ENCODE results near the gene BTBD9. TPM values are rescaled to one million over a fixed set of nuclear protein-coding genes. Genes with fewer than 3 reads are reported as not detected.

Gene BTBD9
- total RNA-seq, 6 experiments from 2014 or later, result 11.0 to 12.7 (median 12.5) TPM

DNA sequence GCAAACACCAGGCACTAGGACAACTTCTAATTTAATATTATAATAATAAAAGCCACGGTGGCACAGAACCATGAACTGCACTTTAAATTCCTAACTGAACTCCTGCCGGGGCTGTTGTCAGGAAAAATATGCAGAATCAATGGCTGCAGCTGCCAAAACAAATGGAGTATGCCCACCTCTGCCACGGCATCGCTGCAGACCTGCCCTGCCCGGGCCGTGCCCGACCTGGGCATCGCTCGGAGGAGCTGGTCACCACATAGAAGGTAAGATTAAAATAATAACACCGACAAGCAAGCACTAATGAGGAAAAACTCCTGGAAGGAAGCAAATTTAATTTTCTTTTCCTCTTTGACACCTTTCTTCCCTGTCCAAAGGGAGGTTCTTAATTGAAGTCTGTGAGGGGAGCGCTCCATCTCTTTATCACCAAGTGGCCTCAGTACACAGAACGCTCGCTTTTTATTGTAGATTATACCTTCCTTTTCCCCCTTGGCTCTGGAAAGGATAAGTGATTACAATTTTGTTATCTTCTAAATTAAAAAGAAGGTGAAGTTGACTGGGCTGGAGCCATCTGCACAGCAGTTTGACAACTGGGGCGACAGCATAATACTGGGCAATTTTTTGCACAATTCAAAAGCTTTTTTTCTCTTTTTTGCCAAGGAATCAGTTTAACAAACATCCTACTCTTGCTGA lies 468.9 kb downstream of the BTBD9 start:
- Mint-ChIP-seq H3K36me3 (ENCODE audit: low read depth) (no peaks in the 10 kb centered on the region), H3K4me1 (ENCODE audit: low read depth) (no peaks in the 10 kb centered on the region), H3K4me3 (no peak overlapping the region), H3K27ac (no peak overlapping the region), H3K27me3 (ENCODE audit: insufficient read depth) (no peaks in the 10 kb centered on the region), H3K9me3 (no peaks in the 10 kb centered on the region)
- TF ChIP-seq, protein P1, sequence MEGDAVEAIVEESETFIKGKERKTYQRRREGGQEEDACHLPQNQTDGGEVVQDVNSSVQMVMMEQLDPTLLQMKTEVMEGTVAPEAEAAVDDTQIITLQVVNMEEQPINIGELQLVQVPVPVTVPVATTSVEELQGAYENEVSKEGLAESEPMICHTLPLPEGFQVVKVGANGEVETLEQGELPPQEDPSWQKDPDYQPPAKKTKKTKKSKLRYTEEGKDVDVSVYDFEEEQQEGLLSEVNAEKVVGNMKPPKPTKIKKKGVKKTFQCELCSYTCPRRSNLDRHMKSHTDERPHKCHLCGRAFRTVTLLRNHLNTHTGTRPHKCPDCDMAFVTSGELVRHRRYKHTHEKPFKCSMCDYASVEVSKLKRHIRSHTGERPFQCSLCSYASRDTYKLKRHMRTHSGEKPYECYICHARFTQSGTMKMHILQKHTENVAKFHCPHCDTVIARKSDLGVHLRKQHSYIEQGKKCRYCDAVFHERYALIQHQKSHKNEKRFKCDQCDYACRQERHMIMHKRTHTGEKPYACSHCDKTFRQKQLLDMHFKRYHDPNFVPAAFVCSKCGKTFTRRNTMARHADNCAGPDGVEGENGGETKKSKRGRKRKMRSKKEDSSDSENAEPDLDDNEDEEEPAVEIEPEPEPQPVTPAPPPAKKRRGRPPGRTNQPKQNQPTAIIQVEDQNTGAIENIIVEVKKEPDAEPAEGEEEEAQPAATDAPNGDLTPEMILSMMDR (IDR thresholded peaks at IDR 0.05), result no peak
- DNase-seq, result no peak

DNA sequence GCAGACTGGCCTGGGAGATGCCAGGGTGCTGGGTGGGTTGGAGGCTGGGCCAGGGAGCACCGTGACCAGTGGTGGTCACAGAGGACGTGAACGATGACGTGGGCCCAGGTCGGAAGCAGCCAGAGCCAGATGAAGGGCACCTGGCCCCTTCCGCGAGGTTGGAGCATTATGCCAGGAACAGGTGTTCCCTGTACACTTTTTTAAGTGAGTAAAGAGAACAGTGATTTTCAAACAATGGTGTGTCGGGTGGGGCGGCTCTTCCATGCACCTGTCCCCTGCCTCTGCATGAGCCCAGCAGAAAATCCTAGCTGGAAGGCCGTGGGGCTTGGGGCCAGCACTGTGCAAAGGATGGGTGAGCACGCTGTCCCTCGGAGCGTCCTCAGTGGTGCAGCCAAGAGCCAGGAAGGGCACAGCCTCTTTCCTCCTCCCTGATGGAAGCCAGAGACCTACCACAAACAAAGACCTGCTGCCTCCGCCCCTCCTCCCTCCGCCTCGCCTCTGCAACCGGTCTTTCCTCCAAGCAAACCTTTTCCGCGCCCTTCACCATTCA lies 469.7 kb downstream of the BTBD9 start:
- TF ChIP-seq, protein P1 (IDR thresholded peaks at IDR 0.05), result no peak
- Mint-ChIP-seq H3K27me3 (ENCODE audit: insufficient read depth) (no peaks in the 10 kb centered on the region), H3K9me3 (no peaks in the 10 kb centered on the region), H3K4me3 (no peak overlapping the region), H3K27ac (no peak overlapping the region), H3K4me1 (ENCODE audit: low read depth) (no peaks in the 10 kb centered on the region), H3K36me3 (ENCODE audit: low read depth) (no peaks in the 10 kb centered on the region)
- no peak for DNase-seq

DNA sequence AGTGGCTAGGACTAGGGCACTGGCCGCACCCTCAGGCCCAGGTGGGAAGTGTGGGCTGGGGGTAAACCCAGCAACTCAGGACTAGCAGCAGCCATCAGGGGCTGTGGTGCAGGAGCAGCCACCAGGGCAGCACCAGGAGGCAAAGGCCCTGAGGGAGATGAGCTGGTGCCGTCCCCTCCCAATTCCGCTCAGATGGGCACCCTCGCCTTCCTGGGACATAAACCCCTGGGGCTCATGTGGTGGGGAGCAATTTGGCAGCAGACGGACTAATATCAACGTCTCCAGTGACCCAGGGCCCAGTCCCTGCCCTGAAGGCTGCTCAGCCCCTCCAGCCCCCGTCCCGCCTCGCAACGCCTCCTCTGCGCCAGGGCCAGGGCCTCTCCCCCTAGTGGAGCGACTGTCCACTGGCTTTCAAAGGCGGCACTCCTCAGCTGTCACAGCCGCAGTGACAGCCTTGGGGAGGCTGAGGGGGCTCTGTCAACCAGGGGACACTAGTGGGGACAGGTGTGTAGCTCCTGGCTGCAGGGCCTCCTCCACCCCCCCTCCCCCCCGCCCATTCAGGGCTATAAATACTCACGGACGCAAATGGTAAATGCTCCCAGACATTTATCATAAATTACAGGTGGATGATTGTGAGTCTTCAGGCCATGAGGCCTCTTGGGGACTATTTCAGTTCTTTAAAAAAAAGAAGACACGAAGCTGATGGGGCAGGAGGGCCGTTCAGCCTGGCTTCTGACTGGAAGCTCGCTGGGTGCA lies 470.3 kb downstream of the BTBD9 start:
- Mint-ChIP-seq H3K4me3 (no peak overlapping the region), H3K27me3 (ENCODE audit: insufficient read depth) (no peaks in the 10 kb centered on the region)
- TF ChIP-seq, protein P1 (IDR thresholded peaks at IDR 0.05), result peak; percentile 19; the same call in 1 of the 2 replicates

DNA sequence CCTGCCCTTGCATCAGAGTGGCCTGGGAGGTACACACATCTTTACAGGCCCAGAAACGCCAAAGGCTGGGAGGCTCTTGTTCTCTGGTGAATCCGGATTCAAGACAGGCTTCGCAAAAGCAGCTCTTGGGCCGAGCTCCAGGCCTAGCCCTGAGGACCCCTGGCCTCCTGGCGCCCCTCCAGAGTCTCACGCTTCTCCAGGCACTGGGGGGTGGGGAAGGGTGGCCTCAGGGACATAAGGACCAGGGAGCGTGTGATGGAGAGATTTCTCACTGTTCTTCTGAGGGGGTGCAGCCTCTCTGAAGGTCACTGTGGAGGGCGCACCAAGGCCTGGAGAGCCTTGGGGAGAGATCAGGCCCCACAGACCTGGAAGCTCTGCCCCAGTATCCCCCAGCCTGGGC lies 471.0 kb downstream of the BTBD9 start:
- Mint-ChIP-seq H3K27me3 (ENCODE audit: insufficient read depth) (no peaks in the 10 kb centered on the region), H3K36me3 (ENCODE audit: low read depth) (no peaks in the 10 kb centered on the region), H3K9me3 (no peaks in the 10 kb centered on the region), H3K4me1 (ENCODE audit: low read depth) (no peaks in the 10 kb centered on the region), H3K4me3 (no peak overlapping the region), H3K27ac (no peak overlapping the region)
- TF ChIP-seq, protein P1 (IDR thresholded peaks at IDR 0.05), result no peak
- DNase-seq, result no peak

More for the DNA sequence above, 470.3 kb downstream of the BTBD9 start:
- H3K27ac Mint-ChIP-seq, result no peak overlapping the region
- no peak for DNase-seq
- H3K36me3 Mint-ChIP-seq (ENCODE audit: low read depth), result no peaks in the 10 kb centered on the region
- H3K4me1 Mint-ChIP-seq (ENCODE audit: low read depth), result no peaks in the 10 kb centered on the region
- H3K9me3 Mint-ChIP-seq, result no peaks in the 10 kb centered on the region

DNA sequence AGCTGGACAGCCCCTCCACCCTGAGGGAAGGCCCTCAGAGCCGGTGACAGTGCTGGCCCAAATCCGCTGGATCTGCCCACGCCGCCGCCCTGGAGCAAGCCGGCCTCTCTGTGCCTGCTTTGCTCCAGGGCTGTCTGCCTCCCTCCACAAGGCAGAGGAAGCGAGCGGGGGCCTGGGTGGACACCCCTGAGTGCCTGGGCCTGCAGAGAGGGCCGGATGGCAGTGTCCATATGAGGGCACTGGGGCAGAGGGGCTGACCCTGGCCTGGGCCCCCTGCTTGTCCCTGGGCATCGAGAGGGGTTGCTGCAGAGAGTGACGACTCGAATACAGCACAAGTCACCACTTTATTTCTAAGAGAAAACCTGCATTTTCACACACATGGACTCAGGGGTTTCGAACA lies 471.6 kb downstream of the BTBD9 start:
- TF ChIP-seq, protein P1 (IDR thresholded peaks at IDR 0.05), result no peak
- H3K4me3 Mint-ChIP-seq, result no peak overlapping the region
- peaks cover 2% of the 10 kb centered on the region; the same call in 1 of the 2 replicates for H3K27me3 Mint-ChIP-seq (ENCODE audit: insufficient read depth)
- H3K36me3 Mint-ChIP-seq (ENCODE audit: low read depth), result no peaks in the 10 kb centered on the region
- no peak overlapping the region for H3K27ac Mint-ChIP-seq
- no peaks in the 10 kb centered on the region for H3K9me3 Mint-ChIP-seq
- DNase-seq, result no peak
- H3K4me1 Mint-ChIP-seq (ENCODE audit: low read depth), result no peaks in the 10 kb centered on the region
